HuH-7.5 (cell line): ENCODE data around the gene SMPDL3B.
A peak's percentile ranks its signal among the peaks of the same experiment; 100 is the strongest.

ENCODE experiments used
- DNase-seq: peaks from one replicate; pipeline ENCODE4 v3.0.0; 2011; ENCODE audit warnings: low spot score

The SMPDL3B gene

DNA sequence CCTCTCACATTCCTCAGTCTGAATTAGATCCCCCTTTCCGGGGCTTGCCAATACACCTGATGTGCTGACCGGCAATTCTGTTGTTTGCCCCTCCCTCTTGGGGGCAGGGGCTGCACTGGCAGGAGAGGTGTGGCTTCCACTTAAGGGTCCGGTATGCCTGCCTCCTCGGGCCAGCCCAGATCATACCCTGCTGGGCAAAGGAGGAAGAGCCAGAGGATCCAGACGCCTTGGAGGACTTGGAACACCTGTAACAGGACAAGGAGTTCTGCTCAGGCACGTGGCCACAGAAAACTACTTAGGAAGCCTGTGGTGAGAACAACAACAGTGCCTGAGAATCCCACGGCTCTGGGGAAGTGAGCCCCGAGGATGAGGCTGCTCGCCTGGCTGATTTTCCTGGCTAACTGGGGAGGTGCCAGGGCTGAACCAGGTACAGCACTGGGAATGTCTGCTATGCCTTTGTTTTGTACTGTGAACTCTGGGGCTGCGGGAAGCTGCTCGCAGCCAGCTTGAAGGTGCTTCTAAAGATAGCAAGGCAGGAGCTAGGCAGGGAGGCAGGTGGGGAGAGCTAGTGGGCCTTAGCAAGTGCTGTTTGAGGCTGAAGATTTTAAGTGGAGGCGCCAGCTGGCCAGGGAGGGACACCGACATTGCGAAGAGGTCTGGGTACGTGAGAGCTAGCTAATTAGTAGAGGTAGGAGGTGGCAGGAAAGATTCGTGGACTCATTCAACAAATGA is at the start of gene SMPDL3B:
TSS of gene SMPDL3B (plus strand) at position 183 of the 732 bp plus-strand sequence. CDS start at position 367, 184 bp downstream.
- peak; percentile 53 for DNase-seq

GRCh38 chr1:27885114-27885528 is 49.7 kb upstream of the SMPDL3B start:
- DNase-seq: no peak

- DNase-seq: no peak
Measured at GRCh38 chr1:27885621-27886352, 49.0 kb upstream of the SMPDL3B start.

DNA sequence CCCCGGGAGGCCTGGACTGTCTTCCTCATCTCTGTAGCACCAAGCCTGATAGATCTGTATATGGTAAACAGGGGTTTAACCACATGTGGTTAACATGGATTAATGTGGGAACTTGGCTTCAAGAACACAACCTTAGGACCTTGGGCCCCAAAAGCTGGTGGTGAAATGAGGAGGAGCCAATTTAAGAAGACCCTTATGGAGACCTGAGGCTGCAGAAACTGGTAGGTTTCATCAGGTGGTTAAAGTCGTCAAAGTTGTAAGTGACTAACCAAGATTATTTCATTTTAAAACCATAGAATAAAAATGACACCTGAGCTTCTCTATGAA is 48.5 kb upstream of the SMPDL3B start:
- DNase-seq: no peak

- DNase-seq: no peak
Measured at GRCh38 chr1:27886744-27887143, 48.1 kb upstream of the SMPDL3B start.

- no peak for DNase-seq
Measured at GRCh38 chr1:27887215-27888021, 47.4 kb upstream of the SMPDL3B start.

DNA sequence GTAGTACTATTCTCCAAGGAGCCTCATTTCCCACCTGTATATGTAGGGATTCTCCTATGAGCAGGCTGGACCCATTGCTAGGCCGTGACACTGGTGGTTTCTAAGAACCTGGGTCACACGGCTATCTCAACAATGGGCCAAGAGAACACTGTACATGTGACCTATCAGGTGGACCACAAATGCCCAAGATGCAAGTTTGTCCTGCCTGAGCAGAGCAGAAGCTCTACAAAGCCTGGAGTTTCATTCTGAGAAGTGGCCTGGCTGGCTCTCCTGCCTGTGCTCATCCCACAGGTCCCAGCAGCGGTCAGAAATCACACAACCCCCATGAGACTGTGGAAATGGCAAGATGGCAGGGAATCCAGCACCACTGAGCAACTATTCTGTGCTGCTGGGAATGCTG is 45.3 kb upstream of the SMPDL3B start:
- no peak for DNase-seq

- no peak for DNase-seq
Measured at GRCh38 chr1:27891196-27891889, 43.5 kb upstream of the SMPDL3B start.

- DNase-seq: no peak
Measured at GRCh38 chr1:27894521-27894920, 40.3 kb upstream of the SMPDL3B start.

GRCh38 chr1:27906759-27907158 is 28.0 kb upstream of the SMPDL3B start:
- no peak for DNase-seq

- DNase-seq: no peak
Measured at GRCh38 chr1:27912429-27912828, 22.4 kb upstream of the SMPDL3B start.

DNA sequence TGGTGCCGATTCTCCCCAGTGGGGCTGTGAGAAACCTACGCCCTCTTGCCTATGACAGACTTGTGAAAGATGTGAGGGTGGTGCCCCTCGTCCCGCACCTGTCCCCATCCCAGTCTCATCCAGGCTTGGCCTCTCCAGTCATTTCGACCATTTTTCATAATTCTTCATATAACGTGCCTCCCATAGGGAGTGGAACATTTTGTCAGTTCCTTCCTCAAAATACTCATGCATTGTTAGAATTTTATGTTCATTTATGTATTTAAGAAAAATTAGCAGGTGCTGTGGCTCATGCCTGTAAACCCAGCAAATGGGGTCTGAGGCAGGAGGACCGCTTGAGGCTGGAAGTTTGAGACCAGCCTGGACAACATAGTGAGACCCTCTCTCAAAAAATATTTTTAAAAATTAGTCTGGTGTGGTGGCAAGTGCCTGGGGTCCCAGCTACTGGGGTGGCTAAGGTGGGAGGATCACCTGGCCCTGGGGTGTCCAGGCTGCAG is 19.7 kb upstream of the SMPDL3B start:
- DNase-seq: no peak

GRCh38 chr1:27922272-27922671 is 12.5 kb upstream of the SMPDL3B start:
- no peak for DNase-seq

GRCh38 chr1:27928216-27928954 is 6.4 kb upstream of the SMPDL3B start:
- no peak for DNase-seq

DNA sequence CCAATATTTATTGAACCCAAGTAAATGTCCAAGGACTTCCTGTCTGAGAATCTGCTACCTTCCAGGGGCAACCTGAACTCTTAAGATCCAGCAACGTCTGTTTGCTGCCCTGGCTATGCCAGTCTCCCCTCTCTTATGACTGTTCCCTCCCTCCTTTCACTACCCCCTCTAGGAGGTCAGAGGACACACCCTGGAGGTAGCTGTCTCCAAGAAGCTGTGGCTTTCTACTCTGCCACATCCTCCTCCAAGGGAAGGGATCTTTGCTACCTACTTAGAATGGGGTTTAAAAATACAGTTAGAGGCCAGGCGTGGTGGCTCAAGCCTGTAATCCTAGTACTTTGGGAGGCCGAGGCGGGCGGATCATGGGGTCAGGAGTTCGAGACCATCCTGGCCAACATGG is 3.6 kb upstream of the SMPDL3B start:
- DNase-seq: no peak

GRCh38 chr1:27931759-27932158 is 3.0 kb upstream of the SMPDL3B start:
- no peak for DNase-seq

DNA sequence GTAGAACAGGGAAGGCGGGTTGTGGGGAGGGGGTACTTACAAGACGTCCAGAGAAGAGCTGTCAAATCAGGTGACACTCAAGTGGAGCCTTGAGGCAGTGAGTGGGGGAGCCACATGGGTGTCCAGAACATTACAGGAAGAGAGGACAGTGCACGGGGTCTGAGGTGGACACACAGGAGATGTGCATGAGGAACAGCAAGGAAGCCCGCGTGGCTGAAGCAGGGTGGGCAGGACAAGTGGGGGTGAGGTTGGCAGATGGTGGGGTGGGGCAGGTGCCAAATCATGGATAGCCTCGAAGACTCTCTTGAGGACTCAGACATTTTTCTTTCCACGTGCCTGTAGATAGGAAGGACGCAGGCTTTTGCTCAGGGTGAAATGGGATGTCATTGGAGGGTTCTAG is 921 bp downstream of the SMPDL3B start:
- no peak for DNase-seq

- DNase-seq: no peak
Measured at GRCh38 chr1:27936370-27936769, 1.6 kb downstream of the SMPDL3B start.

GRCh38 chr1:27937524-27937836 is 2.7 kb downstream of the SMPDL3B start:
- DNase-seq: no peak

- no peak for DNase-seq
Measured at GRCh38 chr1:27938488-27938887, 3.7 kb downstream of the SMPDL3B start.

- no peak for DNase-seq
Measured at GRCh38 chr1:27940297-27940696, 5.5 kb downstream of the SMPDL3B start.
